Pancreas (tissue), 10 donors: ENCODE measurements around the gene CRPPA. TPM values are rescaled to one million over a fixed set of nuclear protein-coding genes. Genes with fewer than 3 reads are reported as not detected.

Experiments
- ATAC-seq, 4 donors: fragments of 200-7000 bp; cut with Tn5 transposase; one replicate each; pipeline versions ENCODE4 v1.8.0 to v1.9.1; 2020; ENCODE audit warnings: mild to moderate bottlenecking in 4 of 4, moderate library complexity in 4 of 4
- DNase-seq, 6 donors: peaks; one replicate each; pipeline ENCODE4 v3.0.0-alpha.2; 2020
- FAIRE-seq: peaks from 2 replicates; lab custom pipeline; 2012; peaks lifted over from hg19 to GRCh38; lab: Jason Lieb, UNC
- H3K27ac ChIP-seq, 4 donors: fragments of 200-600 bp; sonication (generic); 1 replicate in 3 of 4; 2 replicates in 1 of 4; pipeline versions ENCODE4 v1.5.0 to v1.8.0; 2020
- H3K27me3 ChIP-seq, 4 donors: fragments of 200-600 bp; one replicate each; pipeline ENCODE4 v1.8.0; 2021
- H3K36me3 ChIP-seq, 3 donors: fragments of 200-600 bp; sonication (generic) in 1 of 3; one replicate each; pipeline versions ENCODE4 v1.5.0 to v1.8.0; 2020 to 2021
- H3K4me1 ChIP-seq, 3 donors: fragments of 200-600 bp; one replicate each; pipeline ENCODE4 v1.8.0; 2021
- H3K4me3 ChIP-seq, 4 donors: fragments of 200-600 bp; sonication (generic) in 2 of 4; one replicate each; pipeline versions ENCODE4 v1.5.0 to v1.8.0; 2020 to 2021
- H3K9me3 ChIP-seq, 4 donors: fragments of 200-600 bp; one replicate each; pipeline ENCODE4 v1.8.0; 2021
- CTCF ChIP-seq, 4 donors: fragments of 200-600 bp; sonication (generic) in 3 of 4; IDR thresholded peaks; one replicate each; pipeline versions ENCODE4 v1.5.0 to v1.8.0; 2021; ENCODE audit warnings: antibody characterized with exemption in 4 of 4
- WGBS, 2 donors: extraction: QIAGEN DNeasy Blood & Tissue Kit; methylation state at CpG; one replicate each; pipeline ENCODE4 v1.1.7; 2013; 5-methylcytosine and 5-hydroxymethylcytosine counted together
- intact Hi-C, 3 donors: fragments of 100-400 bp; cut with DNase I; formaldehyde crosslinking; loops; one replicate each; pipeline versions ENCODE4 v1.11.1 to v1.14.2; 2022
- polyA plus RNA-seq, 2 donors: library from polyadenylated mRNA; stranded (reverse); fragments of 200-250 nt; gene quantifications; one replicate each; pipeline ENCODE4 v1.2.3, GENCODE V29; 2013
- total RNA-seq, 6 donors: library from RNA; stranded (reverse); fragmentation: NEBNext Ultra II Directional in 4 of 6; extraction: Animal tissue kit (Norgen Biotek cat#: 25700) in 4 of 6; gene quantifications; one replicate each; pipeline versions ENCODE4 v1.2.1 to v1.2.4, GENCODE V29; 2021 to 2023
- donor health status: healthy with polysubstance abuse.
- donor health status: DM: no; HTN: no; CAD: no; lungs with moderate emphysema.
- donor health status: DM: no; HTN: no; CAD: no.
- donor health status: control.
- donor health status: control.
- donor health status: Bipolar disorder and iron deficiency.
- donor health status: DM: yes; HTN: yes; CAD: no.
- donor health status: DM: no; HTN: no; CAD: no.
- donor health status: DM: no; HTN: no; CAD: no.
- donor health status: DM: yes; HTN: yes; CAD: no.

Gene CRPPA
- total and polyA plus RNA-seq, 8 donors: 0.53 to 2.2 (median 1.5) TPM

GRCh38 chr7:16420329-16420648, 1.0 kb downstream of the CRPPA start:
- no peak for FAIRE-seq
- DNase-seq: no peak
- Histone ChIP-seq H3K36me3 (no peaks in the 10 kb centered on the region), H3K27ac (peak overlapping the region; percentile 93 to 99 (median 96)), H3K4me3 (peak overlapping the region; percentile 47 to 79 (median 62)), H3K27me3 (no peaks in the 10 kb centered on the region), H3K4me1 (peaks cover 0 to 13% (median 9%) of the 10 kb centered on the region in 3 donors), H3K9me3 (no peaks in the 10 kb centered on the region)
- 0 to 2% methylated on average over 3 of the region's 3 CpGs for WGBS, 2 donors
- peak in 1 of 4 donors; percentile 2 for ATAC-seq
- TF ChIP-seq CTCF (IDR thresholded peaks at IDR 0.05): no peak
- intact Hi-C loops: no loop called here

- no peaks in the 10 kb centered on the region for H3K9me3 ChIP-seq
- WGBS, 2 donors: 37 to 38% methylated on average over 10 of the region's 10 CpGs
- no peak for TF ChIP-seq CTCF (IDR thresholded peaks at IDR 0.05)
- FAIRE-seq: no peak
- no peak for DNase-seq
- intact Hi-C loops: no loop called here
- no peak for ATAC-seq
- no peaks in the 10 kb centered on the region for H3K27me3 ChIP-seq
- H3K36me3 ChIP-seq: no peaks in the 10 kb centered on the region
- H3K27ac ChIP-seq: peak overlapping the region in 2 of 4 donors; percentile 95 to 99
- peak overlapping the region in 2 of 4 donors; percentile 70 to 79 for H3K4me3 ChIP-seq
- peaks cover 0 to 13% (median 9%) of the 10 kb centered on the region in 3 donors for H3K4me1 ChIP-seq
Observed at GRCh38 chr7:16419859-16420258, 1.5 kb downstream of the CRPPA start.

GRCh38 chr7:16419126-16419525, 2.2 kb downstream of the CRPPA start:
- FAIRE-seq: no peak
- Histone ChIP-seq H3K9me3 (no peaks in the 10 kb centered on the region), H3K36me3 (no peaks in the 10 kb centered on the region), H3K27me3 (no peaks in the 10 kb centered on the region), H3K27ac (no peak overlapping the region), H3K4me3 (no peak overlapping the region), H3K4me1 (peaks cover 0 to 13% (median 9%) of the 10 kb centered on the region in 3 donors)
- DNase-seq: no peak
- no peak for ATAC-seq
- intact Hi-C loops: no loop called here
- TF ChIP-seq CTCF (IDR thresholded peaks at IDR 0.05): no peak
- WGBS, 2 donors: 93% methylated on average over 1 of the region's 1 CpG

- H3K4me3 ChIP-seq: no peak overlapping the region
- 50 to 55% methylated on average over 1 of the region's 1 CpG for WGBS, 2 donors
- DNase-seq (no peak), ATAC-seq (no peak), FAIRE-seq (no peak)
- H3K36me3 ChIP-seq: no peaks in the 10 kb centered on the region
- H3K27ac ChIP-seq: no peak overlapping the region
- H3K9me3 ChIP-seq: no peaks in the 10 kb centered on the region
- intact Hi-C loops: no loop called here
- no peak for TF ChIP-seq CTCF (IDR thresholded peaks at IDR 0.05)
- peaks cover 0 to 13% (median 9%) of the 10 kb centered on the region in 3 donors for H3K4me1 ChIP-seq
- no peaks in the 10 kb centered on the region for H3K27me3 ChIP-seq
Observed at GRCh38 chr7:16417906-16418305, 3.4 kb downstream of the CRPPA start.
